Neural cell (in vitro differentiated cells): ENCODE measurements around the gene ETNK2.

Source experiments
- EP300 ChIP-seq: fragments of 450-650 bp; conservative IDR thresholded peaks from 2 replicates; pipeline ENCODE4 v1.6.1; 2014; ENCODE audit warnings: antibody characterized with exemption, mild to moderate bottlenecking, moderate library complexity; ENCODE audit not compliant: poor library complexity, severe bottlenecking
- EZH2 ChIP-seq: fragments of 200-600, 300-800 bp; shearing (Covaris generic), sonication (generic); IDR thresholded peaks from 2 replicates; pipeline ENCODE4 v1.6.1; 2014; ENCODE audit warnings: antibody characterized with exemption, low read length, borderline replicate concordance, mild to moderate bottlenecking; ENCODE audit not compliant: insufficient read depth, poor library complexity, severe bottlenecking
- MXI1 ChIP-seq: fragments of 450-650 bp; conservative IDR thresholded peaks from 2 replicates; pipeline ENCODE4 v1.6.1; 2014; ENCODE audit warnings: antibody characterized with exemption, mild to moderate bottlenecking; ENCODE audit not compliant: poor library complexity, severe bottlenecking
- POLR2AphosphoS5 ChIP-seq: IDR thresholded peaks from 2 replicates; pipeline ENCODE4 v1.6.1; 2012
- RAD21 ChIP-seq: fragments of 450-650 bp; conservative IDR thresholded peaks from 2 replicates; pipeline ENCODE4 v1.6.1; 2014; ENCODE audit warnings: antibody characterized with exemption, mild to moderate bottlenecking, moderate library complexity
- SMC3 ChIP-seq: fragments of 450-650 bp; conservative IDR thresholded peaks from 2 replicates; pipeline ENCODE4 v1.6.1; 2014; ENCODE audit warnings: antibody characterized with exemption, mild to moderate bottlenecking, moderate library complexity; ENCODE audit not compliant: poor library complexity
- TAF1 ChIP-seq: IDR thresholded peaks from 2 replicates; pipeline ENCODE4 v1.6.1; 2012; ENCODE audit warnings: low read depth
- TF ChIP-seq, protein P1 (sequence below): fragments of 450-650 bp; IDR thresholded peaks from 2 replicates; pipeline ENCODE4 v1.5.1; 2014; ENCODE audit warnings: antibody characterized with exemption, mild to moderate bottlenecking, moderate library complexity; ENCODE audit not compliant: poor library complexity, severe bottlenecking
- TF ChIP-seq, protein P2 (sequence below): IDR thresholded peaks from 2 replicates; pipeline ENCODE4 v1.6.1; 2012; ENCODE audit warnings: borderline replicate concordance

DNA sequence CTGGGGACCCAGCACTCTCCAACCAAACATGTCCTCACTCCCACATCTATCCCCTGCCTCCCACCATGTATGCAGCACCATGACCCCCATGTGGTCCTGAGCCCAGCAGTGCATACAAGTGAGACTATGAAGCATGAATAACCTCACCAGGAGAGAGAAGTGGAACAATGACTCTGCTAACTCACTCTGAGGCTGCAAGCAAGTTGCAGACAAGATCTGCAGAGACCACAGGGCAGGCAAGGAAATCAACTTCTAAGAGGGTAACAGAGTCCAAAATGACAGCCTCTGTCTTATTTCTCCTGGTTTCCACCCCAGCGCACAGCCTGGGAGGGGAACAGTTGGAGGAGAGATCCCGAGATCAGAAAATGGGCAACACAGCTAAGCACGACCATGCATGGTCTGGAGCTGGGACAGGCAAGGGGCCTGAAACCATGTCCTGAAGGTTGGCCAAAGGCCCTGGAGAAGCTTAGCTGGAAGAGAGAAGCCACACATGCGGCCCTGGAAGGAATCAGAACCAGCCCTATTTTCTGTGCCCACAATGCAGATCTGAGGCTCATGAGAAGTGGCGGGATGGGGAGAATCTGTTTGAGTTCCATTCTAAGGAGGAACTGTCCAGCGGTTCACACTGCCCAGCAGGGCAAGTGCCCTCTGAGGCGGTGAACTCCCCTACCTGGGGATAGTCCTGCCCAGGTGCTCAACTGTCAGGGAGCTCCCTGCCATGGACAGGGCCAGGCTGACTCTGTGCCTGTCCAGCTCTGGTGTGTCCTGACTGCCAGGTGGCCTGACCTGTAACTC is 26.8 kb upstream of the ETNK2 start:
- TF ChIP-seq, protein P1, sequence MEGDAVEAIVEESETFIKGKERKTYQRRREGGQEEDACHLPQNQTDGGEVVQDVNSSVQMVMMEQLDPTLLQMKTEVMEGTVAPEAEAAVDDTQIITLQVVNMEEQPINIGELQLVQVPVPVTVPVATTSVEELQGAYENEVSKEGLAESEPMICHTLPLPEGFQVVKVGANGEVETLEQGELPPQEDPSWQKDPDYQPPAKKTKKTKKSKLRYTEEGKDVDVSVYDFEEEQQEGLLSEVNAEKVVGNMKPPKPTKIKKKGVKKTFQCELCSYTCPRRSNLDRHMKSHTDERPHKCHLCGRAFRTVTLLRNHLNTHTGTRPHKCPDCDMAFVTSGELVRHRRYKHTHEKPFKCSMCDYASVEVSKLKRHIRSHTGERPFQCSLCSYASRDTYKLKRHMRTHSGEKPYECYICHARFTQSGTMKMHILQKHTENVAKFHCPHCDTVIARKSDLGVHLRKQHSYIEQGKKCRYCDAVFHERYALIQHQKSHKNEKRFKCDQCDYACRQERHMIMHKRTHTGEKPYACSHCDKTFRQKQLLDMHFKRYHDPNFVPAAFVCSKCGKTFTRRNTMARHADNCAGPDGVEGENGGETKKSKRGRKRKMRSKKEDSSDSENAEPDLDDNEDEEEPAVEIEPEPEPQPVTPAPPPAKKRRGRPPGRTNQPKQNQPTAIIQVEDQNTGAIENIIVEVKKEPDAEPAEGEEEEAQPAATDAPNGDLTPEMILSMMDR = no peak
- TF ChIP-seq, protein P2, sequence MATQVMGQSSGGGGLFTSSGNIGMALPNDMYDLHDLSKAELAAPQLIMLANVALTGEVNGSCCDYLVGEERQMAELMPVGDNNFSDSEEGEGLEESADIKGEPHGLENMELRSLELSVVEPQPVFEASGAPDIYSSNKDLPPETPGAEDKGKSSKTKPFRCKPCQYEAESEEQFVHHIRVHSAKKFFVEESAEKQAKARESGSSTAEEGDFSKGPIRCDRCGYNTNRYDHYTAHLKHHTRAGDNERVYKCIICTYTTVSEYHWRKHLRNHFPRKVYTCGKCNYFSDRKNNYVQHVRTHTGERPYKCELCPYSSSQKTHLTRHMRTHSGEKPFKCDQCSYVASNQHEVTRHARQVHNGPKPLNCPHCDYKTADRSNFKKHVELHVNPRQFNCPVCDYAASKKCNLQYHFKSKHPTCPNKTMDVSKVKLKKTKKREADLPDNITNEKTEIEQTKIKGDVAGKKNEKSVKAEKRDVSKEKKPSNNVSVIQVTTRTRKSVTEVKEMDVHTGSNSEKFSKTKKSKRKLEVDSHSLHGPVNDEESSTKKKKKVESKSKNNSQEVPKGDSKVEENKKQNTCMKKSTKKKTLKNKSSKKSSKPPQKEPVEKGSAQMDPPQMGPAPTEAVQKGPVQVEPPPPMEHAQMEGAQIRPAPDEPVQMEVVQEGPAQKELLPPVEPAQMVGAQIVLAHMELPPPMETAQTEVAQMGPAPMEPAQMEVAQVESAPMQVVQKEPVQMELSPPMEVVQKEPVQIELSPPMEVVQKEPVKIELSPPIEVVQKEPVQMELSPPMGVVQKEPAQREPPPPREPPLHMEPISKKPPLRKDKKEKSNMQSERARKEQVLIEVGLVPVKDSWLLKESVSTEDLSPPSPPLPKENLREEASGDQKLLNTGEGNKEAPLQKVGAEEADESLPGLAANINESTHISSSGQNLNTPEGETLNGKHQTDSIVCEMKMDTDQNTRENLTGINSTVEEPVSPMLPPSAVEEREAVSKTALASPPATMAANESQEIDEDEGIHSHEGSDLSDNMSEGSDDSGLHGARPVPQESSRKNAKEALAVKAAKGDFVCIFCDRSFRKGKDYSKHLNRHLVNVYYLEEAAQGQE = no peak
- TF ChIP-seq EZH2 (no peak), EP300 (no peak), MXI1 (no peak), RAD21 (no peak), POLR2AphosphoS5 (no peak), SMC3 (no peak), TAF1 (no peak)
